Keratinocyte (primary cell): Measurements from ENCODE around the gene SLC19A1.

Experiments used
- CTCF ChIP-seq, 3 experiments: IDR thresholded peaks in 1 of 3; conservative IDR thresholded peaks in 1 of 3; optimal IDR thresholded peaks in 1 of 3; 2 replicates in 2 of 3; 3 replicates in 1 of 3; pipeline versions ENCODE3 to v1.5.1; 2011; ENCODE audit warnings: low read length in 3 of 3, mild to moderate bottlenecking in 3 of 3, moderate library complexity in 2 of 3, control low read depth in 1 of 3, inconsistent platforms in 1 of 3; ENCODE audit not compliant: insufficient read depth in 2 of 3; ENCODE audit errors: extremely low read depth in 1 of 3
- EZH2 ChIP-seq: IDR thresholded peaks from one replicate; pipeline ENCODE4 v1.6.1; 2012; ENCODE audit warnings: inconsistent platforms, mild to moderate bottlenecking, low read length, moderate library complexity

DNA sequence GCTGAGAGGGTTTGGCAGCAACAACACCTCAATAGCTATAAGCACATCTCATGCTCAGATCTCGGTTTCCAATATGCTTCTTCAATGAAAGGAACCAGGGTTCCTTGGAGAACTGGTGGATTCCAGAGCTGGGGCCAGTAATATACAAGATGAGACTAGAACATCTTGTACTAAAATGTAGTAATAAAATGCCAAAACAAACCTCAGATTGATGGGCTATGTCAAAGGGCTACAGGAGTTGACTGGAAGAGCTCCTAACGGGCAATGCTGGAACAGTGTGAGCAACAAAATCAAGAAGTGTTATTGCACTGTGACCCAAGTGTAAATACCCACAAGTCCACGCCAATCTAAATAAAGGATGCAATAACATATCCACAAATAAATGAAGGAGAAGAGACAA, 26.1 kb upstream of the SLC19A1 start:
- TF ChIP-seq CTCF (optimal IDR thresholded peaks at IDR 0.05 in 1 of 3, IDR thresholded peaks at IDR 0.05 in 1 of 3, conservative IDR thresholded peaks at IDR 0.05 in 1 of 3; ENCODE audit: extremely low read depth in 1 of 3, insufficient read depth in 2 of 3, low read length in 3 of 3) (no peak), EZH2 (no peak)
